AG09319 (cell line): ENCODE data around the gene B9D2.

Experiments
- DNase-seq: peaks from one replicate; pipeline ENCODE4 v3.0.0-alpha.2; 2010; ENCODE audit warnings: low read depth; ENCODE audit errors: extremely low read depth
- CTCF ChIP-seq: IDR thresholded peaks from 2 replicates; pipeline ENCODE4 v1.5.1; 2011; ENCODE audit warnings: low read depth, mild to moderate bottlenecking, inconsistent platforms, low read length, moderate library complexity

The B9D2 gene

GRCh38 chr19:41305927-41306793 is 57.8 kb downstream of the B9D2 start:
- no peak for DNase-seq
- TF ChIP-seq CTCF: no peak

GRCh38 chr19:41304706-41305483 is 59.1 kb downstream of the B9D2 start:
- DNase-seq: no peak

More at GRCh38 chr19:41304706-41305483, 59.1 kb downstream of the B9D2 start:
- TF ChIP-seq CTCF: no peak
